ENCODE results near the gene PPP1R16B.

DNA sequence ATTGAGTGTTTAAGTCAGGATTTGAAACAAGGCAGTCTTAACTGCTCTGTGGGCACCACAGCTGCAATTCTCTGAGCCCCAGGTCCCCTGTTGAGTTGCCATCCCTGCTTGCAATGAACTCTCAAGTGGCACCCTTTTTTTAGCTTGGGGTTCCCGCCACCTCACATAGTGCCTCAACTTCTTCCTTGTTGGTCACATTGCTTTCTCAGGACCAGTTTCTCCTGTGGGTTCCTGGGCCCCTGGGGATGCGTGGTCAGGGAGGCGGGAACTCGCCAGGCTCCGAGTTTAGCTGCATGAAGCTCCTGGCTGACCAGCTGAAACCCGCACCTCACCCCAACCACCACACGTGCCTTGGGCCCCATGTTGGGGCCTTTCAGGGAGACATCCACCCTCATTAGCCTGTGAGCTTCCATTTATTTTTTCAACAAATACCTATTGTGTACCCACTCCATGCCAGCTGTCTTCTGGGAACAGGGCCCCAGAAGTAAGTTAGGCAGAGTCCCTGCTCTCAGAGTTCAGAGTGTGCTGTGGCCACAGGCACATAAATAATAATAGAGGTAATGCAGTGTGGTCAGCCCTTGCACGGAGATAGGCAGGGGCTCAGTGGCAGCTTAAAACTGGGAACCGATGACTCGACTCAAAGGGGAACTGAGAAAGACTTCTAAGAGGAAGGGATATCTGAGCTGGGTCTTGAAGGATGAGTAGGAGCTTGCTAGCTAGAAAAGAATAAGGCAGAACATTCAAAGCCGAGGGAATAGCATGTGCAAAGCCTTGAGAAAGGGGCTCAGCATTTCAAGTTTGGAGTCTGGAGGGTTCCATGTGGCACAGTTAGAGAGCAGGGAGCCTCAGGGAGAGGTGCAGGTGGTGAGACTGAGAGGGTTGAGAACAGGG, 86.8 kb downstream of the PPP1R16B start:
- TF ChIP-seq, protein P1, sequence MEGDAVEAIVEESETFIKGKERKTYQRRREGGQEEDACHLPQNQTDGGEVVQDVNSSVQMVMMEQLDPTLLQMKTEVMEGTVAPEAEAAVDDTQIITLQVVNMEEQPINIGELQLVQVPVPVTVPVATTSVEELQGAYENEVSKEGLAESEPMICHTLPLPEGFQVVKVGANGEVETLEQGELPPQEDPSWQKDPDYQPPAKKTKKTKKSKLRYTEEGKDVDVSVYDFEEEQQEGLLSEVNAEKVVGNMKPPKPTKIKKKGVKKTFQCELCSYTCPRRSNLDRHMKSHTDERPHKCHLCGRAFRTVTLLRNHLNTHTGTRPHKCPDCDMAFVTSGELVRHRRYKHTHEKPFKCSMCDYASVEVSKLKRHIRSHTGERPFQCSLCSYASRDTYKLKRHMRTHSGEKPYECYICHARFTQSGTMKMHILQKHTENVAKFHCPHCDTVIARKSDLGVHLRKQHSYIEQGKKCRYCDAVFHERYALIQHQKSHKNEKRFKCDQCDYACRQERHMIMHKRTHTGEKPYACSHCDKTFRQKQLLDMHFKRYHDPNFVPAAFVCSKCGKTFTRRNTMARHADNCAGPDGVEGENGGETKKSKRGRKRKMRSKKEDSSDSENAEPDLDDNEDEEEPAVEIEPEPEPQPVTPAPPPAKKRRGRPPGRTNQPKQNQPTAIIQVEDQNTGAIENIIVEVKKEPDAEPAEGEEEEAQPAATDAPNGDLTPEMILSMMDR (IDR thresholded peaks at IDR 0.05; ENCODE audit: insufficient read depth, low read length, poor library complexity, severe bottlenecking), result no peak
- TF ChIP-seq EZH2phosphoT487 (conservative IDR thresholded peaks at IDR 0.05; ENCODE audit: low read length), result no peak

All from SU-DHL-6 (cell line).